Trophoblast cell (in vitro differentiated cells and primary cell): ENCODE measurements around the gene P2RY2.

ENCODE experiments used
- DNase-seq, 2 donors: peaks; one replicate each; pipeline ENCODE4 v3.0.0-alpha.2; 2016
- H2AFZ ChIP-seq: 2 replicates; pipeline ENCODE4 v1.6.1; 2013; ENCODE audit warnings: low read length, moderate library complexity, mild to moderate bottlenecking; ENCODE audit not compliant: insufficient read depth, poor library complexity
- H2AK5ac ChIP-seq: 2 replicates; pipeline ENCODE4 v1.6.1; 2013; ENCODE audit warnings: mild to moderate bottlenecking, low read length
- H2BK120ac ChIP-seq: 2 replicates; pipeline ENCODE4 v1.6.1; 2013; ENCODE audit warnings: low read length, mild to moderate bottlenecking, moderate library complexity; ENCODE audit not compliant: insufficient read depth, poor library complexity
- H2BK12ac ChIP-seq: 2 replicates; pipeline ENCODE4 v1.6.1; 2013; ENCODE audit warnings: mild to moderate bottlenecking, low read length, moderate library complexity
- H2BK5ac ChIP-seq: 2 replicates; pipeline ENCODE4 v1.6.1; 2013; ENCODE audit warnings: low read length, low read depth, moderate library complexity, mild to moderate bottlenecking; ENCODE audit not compliant: poor library complexity
- H3K14ac ChIP-seq: 2 replicates; pipeline ENCODE4 v1.6.1; 2013; ENCODE audit warnings: mild to moderate bottlenecking, low read length
- H3K18ac ChIP-seq: 2 replicates; pipeline ENCODE4 v1.6.1; 2013; ENCODE audit warnings: mild to moderate bottlenecking, low read length
- H3K23ac ChIP-seq: 2 replicates; pipeline ENCODE4 v1.6.1; 2013; ENCODE audit warnings: low read length
- H3K27ac ChIP-seq: 2 replicates; pipeline ENCODE4 v1.5.1; 2013; ENCODE audit warnings: low read depth, mild to moderate bottlenecking, inconsistent platforms, low read length, moderate library complexity
- H3K27me3 ChIP-seq: 2 replicates; pipeline ENCODE4 v1.6.1; 2013; ENCODE audit warnings: inconsistent platforms, mild to moderate bottlenecking, low read length, moderate library complexity; ENCODE audit not compliant: insufficient read depth
- H3K36me3 ChIP-seq, 2 experiments: 1 replicate in 1 of 2; 2 replicates in 1 of 2; pipeline ENCODE4 v1.6.1; 2013; ENCODE audit warnings: low read length in 2 of 2, mild to moderate bottlenecking in 2 of 2, moderate library complexity in 1 of 2; ENCODE audit not compliant: insufficient read depth in 2 of 2, control insufficient read depth in 1 of 2
- H3K4ac ChIP-seq: 2 replicates; pipeline ENCODE4 v1.6.1; 2013; ENCODE audit warnings: low read depth, mild to moderate bottlenecking, low read length, moderate library complexity
- H3K4me1 ChIP-seq, 2 experiments: 1 replicate in 1 of 2; 2 replicates in 1 of 2; pipeline ENCODE4 v1.6.1; 2013; ENCODE audit warnings: low read length in 2 of 2, mild to moderate bottlenecking in 2 of 2, moderate library complexity in 1 of 2; ENCODE audit not compliant: insufficient read depth in 2 of 2, control insufficient read depth in 1 of 2
- H3K4me2 ChIP-seq: 2 replicates; pipeline ENCODE4 v1.6.1; 2013; ENCODE audit warnings: inconsistent platforms, mild to moderate bottlenecking, low read length, moderate library complexity
- H3K4me3 ChIP-seq: 2 replicates; pipeline ENCODE4 v1.5.1; 2013; ENCODE audit warnings: mild to moderate bottlenecking, low read depth, low read length, inconsistent platforms
- H3K79me1 ChIP-seq: one replicate; pipeline ENCODE4 v1.6.1; 2013; ENCODE audit warnings: low read length
- H3K79me2 ChIP-seq: 2 replicates; pipeline ENCODE4 v1.6.1; 2013; ENCODE audit warnings: low read length, mild to moderate bottlenecking; ENCODE audit not compliant: control insufficient read depth, insufficient read depth, poor library complexity
- H3K9ac ChIP-seq: 2 replicates; pipeline ENCODE4 v1.6.1; 2013; ENCODE audit warnings: mild to moderate bottlenecking, low read length
- H3K9me3 ChIP-seq: 2 replicates; pipeline ENCODE4 v1.6.1; 2013; ENCODE audit warnings: low read depth, mild to moderate bottlenecking, control low read depth, inconsistent platforms, low read length; ENCODE audit not compliant: insufficient read depth
- H4K12ac ChIP-seq: 2 replicates; pipeline ENCODE4 v1.6.1; 2013; ENCODE audit warnings: low read depth, mild to moderate bottlenecking, low read length, moderate library complexity
- H4K8ac ChIP-seq: 2 replicates; pipeline ENCODE4 v1.6.1; 2013; ENCODE audit warnings: low read depth, mild to moderate bottlenecking, low read length, moderate library complexity
- H4K91ac ChIP-seq: one replicate; pipeline ENCODE4 v1.6.1; 2013; ENCODE audit warnings: low read depth, mild to moderate bottlenecking, low read length, moderate library complexity
- WGBS: extraction: QIAGEN DNeasy Blood & Tissue Kit; methylation state at CpG from one replicate; pipeline ENCODE4 v1.1.7; 2013; ENCODE audit warnings: missing lambda C conversion rate; ENCODE audit not compliant: insufficient read length, insufficient coverage; ENCODE audit errors: extremely low coverage; 5-methylcytosine and 5-hydroxymethylcytosine counted together

Gene P2RY2

GRCh38 chr11:73186294-73186850 is 31.7 kb upstream of the P2RY2 start:
- H2AFZ ChIP-seq: no peak overlapping the region
- no peak overlapping the region for H3K23ac ChIP-seq
- WGBS: no CpG with 5 or more reads among the region's 10 CpGs
- no peak overlapping the region for H3K4ac ChIP-seq
- no peaks in the 10 kb centered on the region for H3K79me2 ChIP-seq
- H2BK120ac ChIP-seq: peak overlapping the region; percentile 13
- H4K8ac ChIP-seq: no peak overlapping the region
- H3K18ac ChIP-seq: no peak overlapping the region
- no peak overlapping the region for H2BK5ac ChIP-seq
- H3K27ac ChIP-seq: no peak overlapping the region
- no peak overlapping the region for H3K4me2 ChIP-seq
- H4K91ac ChIP-seq: peak overlapping the region; percentile 54
- peaks cover 2% of the 10 kb centered on the region for H3K79me1 ChIP-seq
- no peak overlapping the region for H3K4me3 ChIP-seq
- peak; percentile 13 to 27 for DNase-seq
- H3K4me1 ChIP-seq: peaks cover 12 to 13% of the 10 kb centered on the region in 2 experiments
- no peak overlapping the region for H3K9ac ChIP-seq
- H3K14ac ChIP-seq: no peak overlapping the region
- no peaks in the 10 kb centered on the region for H3K27me3 ChIP-seq
- H3K9me3 ChIP-seq: no peaks in the 10 kb centered on the region
- H4K12ac ChIP-seq: no peak overlapping the region
- peak overlapping the region; percentile 27 for H2BK12ac ChIP-seq
- no peaks in the 10 kb centered on the region for H3K36me3 ChIP-seq
- H2AK5ac ChIP-seq: peak overlapping the region; percentile 12

GRCh38 chr11:73186886-73187285 is 31.2 kb upstream of the P2RY2 start:
- no CpG with 5 or more reads among the region's 4 CpGs for WGBS
- Histone ChIP-seq H3K9ac (no peak overlapping the region), H2BK12ac (no peak overlapping the region), H3K79me1 (peaks cover 2% of the 10 kb centered on the region), H3K27me3 (no peaks in the 10 kb centered on the region), H3K4me3 (no peak overlapping the region), H4K91ac (no peak overlapping the region), H3K4me2 (no peak overlapping the region), H4K8ac (no peak overlapping the region), H3K36me3 (no peaks in the 10 kb centered on the region), H2BK120ac (no peak overlapping the region), H4K12ac (no peak overlapping the region), H3K14ac (no peak overlapping the region), H3K4ac (no peak overlapping the region), H3K79me2 (no peaks in the 10 kb centered on the region), H2AFZ (no peak overlapping the region), H3K9me3 (no peaks in the 10 kb centered on the region), H2BK5ac (no peak overlapping the region), H3K23ac (no peak overlapping the region), H3K4me1 (peaks cover 12 to 13% of the 10 kb centered on the region in 2 experiments), H3K27ac (no peak overlapping the region), H3K18ac (no peak overlapping the region), H2AK5ac (no peak overlapping the region)
- no peak for DNase-seq

GRCh38 chr11:73187854-73188253 is 30.2 kb upstream of the P2RY2 start:
- no peak overlapping the region for H3K9ac ChIP-seq
- no peak overlapping the region for H3K14ac ChIP-seq
- H4K12ac ChIP-seq: no peak overlapping the region
- no peak overlapping the region for H4K8ac ChIP-seq
- H2BK120ac ChIP-seq: no peak overlapping the region
- no peak overlapping the region for H3K4me3 ChIP-seq
- H3K4ac ChIP-seq: no peak overlapping the region
- H3K18ac ChIP-seq: no peak overlapping the region
- H3K27ac ChIP-seq: no peak overlapping the region
- peaks cover 4% of the 10 kb centered on the region for H3K79me1 ChIP-seq
- no peak overlapping the region for H2AK5ac ChIP-seq
- no peak overlapping the region for H4K91ac ChIP-seq
- no peak for DNase-seq
- H2AFZ ChIP-seq: no peak overlapping the region
- H3K36me3 ChIP-seq: no peaks in the 10 kb centered on the region
- peaks cover 15 to 18% of the 10 kb centered on the region in 2 experiments for H3K4me1 ChIP-seq
- H3K4me2 ChIP-seq: no peak overlapping the region
- no peaks in the 10 kb centered on the region for H3K79me2 ChIP-seq
- no peak overlapping the region for H3K23ac ChIP-seq
- H2BK5ac ChIP-seq: no peak overlapping the region
- no peaks in the 10 kb centered on the region for H3K9me3 ChIP-seq
- H3K27me3 ChIP-seq: no peaks in the 10 kb centered on the region
- H2BK12ac ChIP-seq: no peak overlapping the region
- WGBS: no CpG with 5 or more reads among the region's 1 CpG

GRCh38 chr11:73188301-73188700 is 29.8 kb upstream of the P2RY2 start:
- Histone ChIP-seq H3K9me3 (no peaks in the 10 kb centered on the region), H4K91ac (peak overlapping the region; percentile 10), H3K4ac (no peak overlapping the region), H4K12ac (no peak overlapping the region), H3K79me1 (peaks cover 6% of the 10 kb centered on the region), H2BK5ac (no peak overlapping the region), H3K27me3 (no peaks in the 10 kb centered on the region), H3K79me2 (no peaks in the 10 kb centered on the region), H2BK12ac (peak overlapping the region; percentile 27), H3K4me1 (peaks cover 19 to 22% of the 10 kb centered on the region in 2 experiments), H4K8ac (no peak overlapping the region), H3K27ac (no peak overlapping the region), H3K36me3 (no peaks in the 10 kb centered on the region), H2BK120ac (no peak overlapping the region), H3K4me3 (no peak overlapping the region), H2AK5ac (peak overlapping the region; percentile 4), H3K4me2 (no peak overlapping the region), H3K14ac (no peak overlapping the region), H2AFZ (no peak overlapping the region), H3K9ac (no peak overlapping the region), H3K23ac (no peak overlapping the region), H3K18ac (no peak overlapping the region)
- DNase-seq: no peak
- no CpG with 5 or more reads among the region's 4 CpGs for WGBS
